ENCODE data around the gene KCNN4. TPM values are rescaled to one million over a fixed set of nuclear protein-coding genes. Genes with fewer than 3 reads are reported as not detected.

KCNN4 gene
- polyA plus RNA-seq, 1 donor: 0.51 TPM

- no peak for DNase-seq (ENCODE audit: low read depth)
Measured at GRCh38 chr19:43718627-43719377, 62.0 kb downstream of the KCNN4 start.

Other genes starting within 250 kb of the KCNN4 start
- 3.0 TPM for gene ZNF575, start 247.8 kb downstream of the KCNN4 start, polyA plus RNA-seq (ENCODE audit: insufficient read length)
- 28.9 TPM for gene XRCC1, start 205.4 kb downstream of the KCNN4 start, polyA plus RNA-seq (ENCODE audit: insufficient read length)
- gene PINLYP, start 205.2 kb downstream of the KCNN4 start, polyA plus RNA-seq (ENCODE audit: insufficient read length): 5.1 TPM
- gene IRGQ, start 184.8 kb downstream of the KCNN4 start, polyA plus RNA-seq (ENCODE audit: insufficient read length): 12.4 TPM
- 10.2 TPM for gene ZNF576, start 184.4 kb downstream of the KCNN4 start, polyA plus RNA-seq (ENCODE audit: insufficient read length)
- gene SRRM5, start 168.9 kb downstream of the KCNN4 start, polyA plus RNA-seq (ENCODE audit: insufficient read length): 0.71 TPM
- gene ZNF428, start 161.3 kb downstream of the KCNN4 start, polyA plus RNA-seq (ENCODE audit: insufficient read length): 56.5 TPM
- 7.0 TPM for gene CADM4, start 141.1 kb downstream of the KCNN4 start, polyA plus RNA-seq (ENCODE audit: insufficient read length)
- 5.3 TPM for gene PLAUR, start 110.8 kb downstream of the KCNN4 start, polyA plus RNA-seq (ENCODE audit: insufficient read length)
- gene IRGC, start 64.9 kb downstream of the KCNN4 start, polyA plus RNA-seq (ENCODE audit: insufficient read length): not detected
- gene SMG9, start 26.0 kb downstream of the KCNN4 start, polyA plus RNA-seq (ENCODE audit: insufficient read length): 34.3 TPM
- 0.34 TPM for gene LYPD5, start 21.5 kb upstream of the KCNN4 start, polyA plus RNA-seq (ENCODE audit: insufficient read length)
- gene ZNF283, start 46.3 kb upstream of the KCNN4 start, polyA plus RNA-seq (ENCODE audit: insufficient read length): 9.7 TPM
- gene ZNF404, start 103.0 kb upstream of the KCNN4 start, polyA plus RNA-seq (ENCODE audit: insufficient read length): 8.8 TPM
- gene ZNF45, start 154.3 kb upstream of the KCNN4 start, polyA plus RNA-seq (ENCODE audit: insufficient read length): 12.5 TPM
- 2.4 TPM for gene ZNF221, start 170.3 kb upstream of the KCNN4 start, polyA plus RNA-seq (ENCODE audit: insufficient read length)
- 7.0 TPM for gene ZNF155, start 203.2 kb upstream of the KCNN4 start, polyA plus RNA-seq (ENCODE audit: insufficient read length)
- 2.9 TPM for gene ZNF230, start 222.0 kb upstream of the KCNN4 start, polyA plus RNA-seq (ENCODE audit: insufficient read length)
- 4.7 TPM for gene ZNF222, start 244.4 kb upstream of the KCNN4 start, polyA plus RNA-seq (ENCODE audit: insufficient read length)